ENCODE measurements around the gene KRTAP20-2. TPM values are rescaled to one million over a fixed set of nuclear protein-coding genes. Genes with fewer than 3 reads are reported as not detected.

The KRTAP20-2 gene
- polyA plus RNA-seq (ENCODE audit: insufficient read depth in 1 of 5, insufficient read length in 5 of 5, low replicate concordance in 1 of 5): not detected
- long read RNA-seq, donor 1: 0 reads
- long read RNA-seq, donor 2: 0 reads
- long read RNA-seq, donor 3: 0 reads
- long read RNA-seq, donor 4: 0 reads
- long read RNA-seq, donor 5: 0 reads
- long read RNA-seq, donor 6: 0 reads
- long read RNA-seq, donor 7: 0 reads
- long read RNA-seq, donor 8: 0 reads

GRCh38 chr21:30634906-30635305 lies at the start of gene KRTAP20-2:
Gene KRTAP20-2 (plus strand): TSS chr21:30635206. CDS start chr21:30635264, 58 bp downstream.
- DNase-seq: no peak

GRCh38 chr21:30590297-30590696 lies 44.7 kb upstream of the KRTAP20-2 start, which contains the start of gene KRTAP22-2:
Gene KRTAP22-2 (minus strand): TSS chr21:30590397.
- DNase-seq: no peak

- no peak for DNase-seq
Measured at GRCh38 chr21:30592140-30592539, 42.9 kb upstream of the KRTAP20-2 start, which contains the start of gene KRTAP6-3. Gene KRTAP6-3 (plus strand): TSS chr21:30592440. CDS start chr21:30592446, 6 bp downstream.

GRCh38 chr21:30598802-30599201 lies 36.2 kb upstream of the KRTAP20-2 start, which contains the start of gene KRTAP6-2:
Gene KRTAP6-2 (minus strand): TSS chr21:30598902. CDS start chr21:30598874, 28 bp downstream.
- DNase-seq: no peak

GRCh38 chr21:30600787-30601186 lies 34.2 kb upstream of the KRTAP20-2 start, which contains the start of gene KRTAP22-1:
Gene KRTAP22-1 (plus strand): TSS chr21:30601087.
- DNase-seq: no peak

GRCh38 chr21:30605968-30606367 lies 29.0 kb upstream of the KRTAP20-2 start:
- no peak for DNase-seq

GRCh38 chr21:30612132-30612531 lies 22.9 kb upstream of the KRTAP20-2 start:
- no peak for DNase-seq

GRCh38 chr21:30613836-30614235 lies 21.2 kb upstream of the KRTAP20-2 start, which contains the start of gene KRTAP6-1:
Gene KRTAP6-1 (minus strand): TSS chr21:30613930. CDS start chr21:30613904, 26 bp downstream.
- DNase-seq: no peak

GRCh38 chr21:30615199-30615598 lies 19.8 kb upstream of the KRTAP20-2 start:
- no peak for DNase-seq

GRCh38 chr21:30616125-30616524 lies 18.9 kb upstream of the KRTAP20-2 start, which contains the start of gene KRTAP20-1:
Gene KRTAP20-1 (plus strand): TSS chr21:30616425. CDS start chr21:30616455, 30 bp downstream.
- no peak for DNase-seq

- no peak for DNase-seq
Measured at GRCh38 chr21:30620080-30620479, 14.9 kb upstream of the KRTAP20-2 start.

GRCh38 chr21:30620522-30620921 lies 14.5 kb upstream of the KRTAP20-2 start, which contains the start of gene KRTAP20-4:
Gene KRTAP20-4 (plus strand): TSS chr21:30620627.
- DNase-seq: no peak

GRCh38 chr21:30623362-30623761 lies 11.6 kb upstream of the KRTAP20-2 start:
- no peak for DNase-seq

- no peak for DNase-seq
Measured at GRCh38 chr21:30625449-30626165, 9.4 kb upstream of the KRTAP20-2 start.

- no peak for DNase-seq
Measured at GRCh38 chr21:30628109-30628508, 6.9 kb upstream of the KRTAP20-2 start.

GRCh38 chr21:30629200-30629599 lies 5.8 kb upstream of the KRTAP20-2 start:
- no peak for DNase-seq

- DNase-seq: no peak
Measured at GRCh38 chr21:30638686-30639085, 3.7 kb downstream of the KRTAP20-2 start.

- no peak for DNase-seq
Measured at GRCh38 chr21:30642564-30642963, 7.6 kb downstream of the KRTAP20-2 start, which contains the start of gene KRTAP20-3. Gene KRTAP20-3 (plus strand): TSS chr21:30642864.

GRCh38 chr21:30646904-30647414 lies 12.0 kb downstream of the KRTAP20-2 start:
- no peak for DNase-seq

- no peak for DNase-seq
Measured at GRCh38 chr21:30652891-30653290, 17.9 kb downstream of the KRTAP20-2 start.

GRCh38 chr21:30668776-30669175 lies 33.8 kb downstream of the KRTAP20-2 start:
- DNase-seq: no peak

GRCh38 chr21:30672985-30673650 lies 38.1 kb downstream of the KRTAP20-2 start:
- no peak for DNase-seq
